HG02973 (cell line): ENCODE data around the gene WSCD1.

ENCODE experiments used
- ATAC-seq: cut with Tn5 transposase; IDR thresholded peaks from one replicate; pipeline ENCODE4 v1.9.1; 2021; ENCODE audit warnings: moderate library complexity; ENCODE audit not compliant: unreplicated experiment

The WSCD1 gene

DNA sequence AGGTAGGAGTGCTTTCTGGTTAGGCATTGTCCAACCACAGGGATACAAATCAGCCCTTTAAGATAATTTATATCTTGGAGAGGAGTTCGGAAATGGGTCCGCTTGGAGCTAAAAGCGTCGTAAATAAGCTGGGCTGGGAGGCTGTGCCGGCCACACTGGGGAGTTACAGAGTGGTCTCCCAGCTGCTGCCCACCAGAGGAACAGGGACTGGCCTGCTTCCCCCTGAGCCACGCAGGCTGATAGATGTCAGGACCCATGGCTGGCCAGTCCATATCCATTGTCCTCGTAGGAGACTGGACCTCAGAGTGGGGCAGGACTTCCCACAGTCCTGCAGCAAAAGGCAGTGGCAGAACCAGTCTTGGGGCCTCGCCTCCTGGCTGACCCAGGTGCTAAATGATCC is 12.6 kb upstream of the WSCD1 start:
- ATAC-seq: no peak

DNA sequence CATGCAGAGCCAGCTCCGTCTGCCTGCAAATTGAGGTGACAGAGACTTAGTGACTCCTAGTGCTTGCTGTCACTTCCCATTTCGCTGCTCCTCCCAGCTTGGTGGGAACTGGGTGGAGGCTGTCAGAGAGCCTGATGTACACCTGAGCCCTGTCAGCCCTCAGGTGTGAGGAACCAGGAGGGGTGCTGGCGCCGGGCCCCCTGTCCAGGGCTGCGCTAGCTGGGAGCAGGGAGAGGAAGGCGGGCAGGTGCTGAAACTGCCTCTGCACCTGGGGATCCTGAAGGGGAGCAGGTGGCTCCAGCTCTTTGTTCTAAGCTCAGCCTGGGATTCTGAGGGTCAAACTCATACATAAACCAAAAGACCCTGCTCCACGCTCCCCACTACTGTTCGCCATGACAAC is 10.8 kb upstream of the WSCD1 start:
- ATAC-seq: no peak

DNA sequence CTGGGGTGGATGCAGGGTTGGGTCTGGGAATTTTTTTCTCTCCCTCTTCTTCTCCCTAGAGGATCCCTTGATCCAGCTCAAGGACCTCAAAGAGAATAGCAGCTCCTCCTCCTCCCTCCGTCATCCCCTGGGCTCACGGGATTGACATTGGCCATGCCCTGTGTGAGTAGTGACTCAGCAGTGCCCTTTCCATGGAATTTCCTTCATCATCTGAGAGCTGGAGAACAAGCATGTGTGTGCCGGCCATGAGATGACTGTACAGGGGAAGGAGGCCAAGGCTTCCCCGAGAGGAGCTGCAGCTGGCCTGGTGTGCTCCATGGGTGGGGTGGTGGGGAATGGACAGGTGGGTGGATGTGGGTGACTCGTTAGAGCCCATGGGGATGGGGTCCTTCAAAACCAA is 8.9 kb upstream of the WSCD1 start:
- no peak for ATAC-seq

DNA sequence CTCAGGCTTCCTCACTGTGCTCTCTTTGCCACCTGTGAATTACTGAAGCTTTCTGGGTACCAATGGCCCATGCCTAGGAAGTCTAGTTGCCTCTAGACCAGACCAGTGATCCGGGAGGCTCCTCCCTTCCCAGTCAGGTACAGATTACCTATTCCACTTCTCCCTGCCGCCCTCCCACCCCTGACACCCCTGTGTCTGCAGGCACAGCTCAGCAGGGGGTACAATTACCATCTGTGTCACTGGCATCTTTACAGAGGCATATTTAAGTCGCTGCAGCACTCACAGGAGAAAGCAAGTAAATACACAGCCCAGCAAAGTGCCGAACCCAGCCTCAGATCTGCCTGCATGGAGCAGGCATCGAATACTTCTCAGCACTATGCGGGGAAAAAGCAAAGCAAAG is 5.3 kb upstream of the WSCD1 start:
- ATAC-seq: no peak

DNA sequence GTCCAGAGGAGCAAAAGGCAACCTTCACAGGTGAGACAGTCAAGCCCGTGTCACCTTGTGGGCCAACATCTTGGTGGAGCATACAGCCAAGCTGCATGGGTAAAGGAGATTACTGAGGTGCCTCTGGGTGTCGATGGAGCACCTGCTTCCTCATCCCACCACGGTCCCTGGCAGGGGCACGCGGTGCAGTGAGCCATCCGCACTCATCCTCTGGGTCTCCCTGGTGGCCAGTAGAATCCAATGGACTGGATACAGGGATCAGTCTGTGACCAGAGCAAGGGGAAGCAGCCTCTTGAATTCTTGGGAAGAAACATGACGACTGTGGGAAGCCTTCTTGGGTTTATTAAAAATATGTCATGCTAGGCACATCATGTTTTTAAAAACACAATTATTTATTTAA is 4.8 kb upstream of the WSCD1 start:
- ATAC-seq: no peak

DNA sequence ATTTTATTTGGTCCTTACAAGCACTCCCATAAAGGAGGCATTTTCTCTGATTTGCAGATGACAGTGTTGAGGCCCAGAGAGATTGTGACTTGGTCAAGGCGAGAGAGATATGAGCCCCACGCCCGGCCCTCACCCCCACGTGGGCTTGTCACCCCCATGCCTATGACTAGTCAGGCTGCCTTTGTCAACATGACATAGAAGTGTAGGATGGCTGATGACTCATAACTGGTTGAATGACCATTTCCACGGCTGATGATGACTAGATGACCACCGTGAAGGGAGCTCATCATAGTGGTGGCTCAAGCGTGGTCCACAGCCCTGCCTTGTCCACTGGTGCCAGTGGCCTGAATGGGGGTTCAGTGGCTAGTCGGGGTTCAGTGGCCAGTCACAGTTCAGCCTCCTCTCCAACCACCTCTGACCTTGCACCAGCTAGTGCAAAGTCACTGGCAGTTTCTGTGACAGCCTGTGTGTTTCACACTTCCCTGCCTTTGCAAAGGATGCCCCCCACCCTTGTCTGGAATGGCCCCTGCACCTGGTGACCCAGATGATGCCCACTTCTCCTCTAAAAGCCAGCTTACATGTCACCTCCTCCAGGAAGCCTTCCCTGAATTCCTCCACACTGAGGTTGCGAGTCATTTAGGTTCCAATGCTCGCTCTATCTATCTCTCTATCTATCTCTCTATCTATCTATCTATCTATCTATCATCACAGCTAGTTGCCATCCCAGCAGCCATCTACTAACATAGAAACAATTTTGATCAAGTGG is 3.8 kb upstream of the WSCD1 start:
- ATAC-seq: no peak

DNA sequence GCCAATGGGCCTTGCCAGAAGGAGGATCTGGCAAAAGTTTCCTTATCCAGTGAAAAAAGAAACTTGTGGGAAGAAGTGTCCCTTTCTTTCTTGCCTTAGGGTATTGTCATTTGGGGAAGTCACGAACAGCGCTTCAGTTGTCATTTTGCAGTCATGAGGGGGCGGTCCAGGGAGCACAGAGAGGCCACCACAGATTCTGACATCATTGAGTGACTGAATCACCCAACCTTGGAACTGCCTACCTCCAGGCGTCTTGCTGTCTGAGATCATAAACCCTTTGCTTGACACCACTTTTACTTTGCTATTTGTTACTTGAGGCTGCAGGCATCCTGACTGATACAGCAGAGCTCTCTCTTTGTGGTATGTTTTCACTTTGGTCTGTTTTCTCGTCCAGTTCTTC is 3.1 kb upstream of the WSCD1 start:
- ATAC-seq: no peak

DNA sequence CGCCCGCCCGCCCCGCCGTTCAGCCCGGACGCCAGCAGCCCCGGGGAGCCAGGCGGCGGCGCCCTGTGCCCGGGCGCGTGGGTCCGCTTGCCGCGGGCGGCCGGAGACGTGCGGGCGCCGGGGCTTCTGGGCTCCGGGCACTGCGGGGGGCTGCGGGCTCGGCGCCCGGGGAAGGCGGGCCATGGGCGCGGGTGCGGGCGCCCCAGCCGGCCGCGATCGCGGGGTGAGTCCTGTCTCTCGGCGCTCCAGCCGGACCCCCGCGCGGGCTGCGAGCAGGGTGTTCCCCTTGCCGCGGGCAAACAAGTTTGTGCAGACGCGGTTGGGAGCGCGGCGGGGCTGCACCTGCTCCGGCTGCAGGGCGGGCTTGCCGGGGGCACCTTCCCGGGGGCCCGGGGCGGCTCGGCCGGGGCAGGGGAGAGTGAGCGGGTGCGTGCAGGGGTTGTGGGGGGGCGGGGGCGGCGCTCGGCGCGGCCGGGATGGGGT is 292 bp downstream of the WSCD1 start:
- no peak for ATAC-seq

DNA sequence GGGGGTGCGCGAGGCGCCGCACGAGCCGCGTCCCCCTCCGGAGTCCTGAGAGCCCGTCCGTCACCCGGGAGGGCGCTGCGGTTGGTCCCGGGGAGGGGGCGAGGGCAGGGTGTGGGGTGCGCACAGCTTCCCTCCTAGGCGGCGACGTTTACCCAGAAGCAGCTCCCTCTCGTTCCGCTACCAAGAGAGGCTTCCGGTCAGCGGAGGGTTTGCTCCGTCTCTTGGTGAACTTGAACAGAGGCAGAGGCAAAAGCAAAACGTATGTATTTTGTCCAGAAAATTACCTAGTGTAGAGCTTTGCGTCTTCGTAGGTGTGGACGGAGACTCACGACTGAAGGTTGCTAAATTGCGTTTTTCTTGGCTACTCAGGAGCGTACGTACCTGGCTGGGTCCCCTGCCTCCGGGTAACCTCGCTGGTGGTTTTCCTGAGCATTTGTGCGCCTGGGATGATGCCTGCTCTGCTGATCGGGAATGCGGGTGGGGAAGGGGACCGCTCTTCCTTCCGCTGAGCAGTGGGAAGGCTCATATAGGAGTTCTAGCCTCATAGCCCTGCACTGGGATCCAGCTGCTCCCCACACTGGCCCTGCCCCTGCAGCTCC is 833 bp downstream of the WSCD1 start:
- ATAC-seq: no peak

DNA sequence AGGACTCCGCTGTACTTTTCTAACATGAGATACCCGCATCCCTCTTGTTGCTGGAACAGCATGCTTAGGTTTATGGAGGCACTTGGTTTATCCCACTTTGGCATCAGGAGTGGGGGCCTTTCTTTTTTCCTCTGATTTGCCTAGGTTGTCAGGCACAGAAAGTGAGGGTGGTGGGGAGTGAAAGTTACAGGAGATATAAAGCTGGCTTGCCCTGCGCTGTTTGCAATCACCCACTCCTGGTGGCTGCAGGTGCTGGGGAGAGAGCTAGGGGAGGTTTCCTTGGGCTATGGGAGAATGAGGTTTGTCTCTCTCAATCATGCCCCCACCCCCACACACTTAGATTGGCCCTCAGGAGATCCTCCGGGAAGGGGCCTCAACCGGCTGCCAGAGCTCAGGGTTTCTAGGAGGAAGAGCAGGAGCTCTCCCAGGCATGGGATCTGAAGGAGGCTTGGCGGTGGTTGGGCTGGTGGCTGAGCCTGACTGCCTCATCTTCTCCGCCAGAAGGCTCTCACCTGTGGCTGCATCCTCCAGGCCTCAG is 1.4 kb downstream of the WSCD1 start:
- ATAC-seq: no peak

DNA sequence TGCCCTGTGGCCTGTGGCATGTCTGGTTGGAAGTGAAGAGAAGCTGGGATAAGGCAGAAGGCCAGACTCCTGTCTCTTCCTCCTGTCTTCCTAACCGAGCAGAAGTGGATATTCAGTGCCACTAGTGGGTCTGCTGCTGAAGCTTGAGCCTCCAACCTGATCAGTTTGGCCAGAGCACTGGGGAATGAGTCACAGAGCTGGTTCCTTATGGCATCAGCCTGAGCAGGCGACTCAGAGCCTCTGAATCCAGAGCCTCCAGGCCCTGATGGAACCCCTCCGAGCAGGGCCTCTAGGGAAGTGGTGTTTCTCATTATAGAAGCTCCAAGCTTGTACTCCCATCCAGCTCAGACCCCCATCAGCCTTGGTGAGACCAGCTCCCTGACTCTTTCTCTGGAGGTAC is 2.0 kb downstream of the WSCD1 start:
- ATAC-seq: no peak

DNA sequence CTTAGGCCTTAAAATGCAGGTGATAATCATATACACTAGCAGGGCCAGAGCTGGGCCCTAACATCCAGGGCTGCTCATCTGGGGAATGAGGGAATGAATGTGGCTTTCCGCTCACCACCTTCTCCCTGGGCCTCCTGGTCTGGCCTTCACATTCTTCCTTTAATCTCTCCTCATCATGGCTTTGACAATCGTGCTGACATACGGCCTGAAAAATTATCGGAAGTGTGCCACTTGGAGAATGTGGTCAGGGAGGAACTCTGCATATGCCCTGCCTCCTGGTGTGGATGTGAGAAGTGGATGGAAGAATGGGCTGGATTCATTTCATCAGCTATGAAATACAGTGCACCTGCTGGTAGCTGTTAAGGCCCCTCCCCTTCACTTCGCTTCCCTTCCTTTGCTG is 2.4 kb downstream of the WSCD1 start:
- ATAC-seq: no peak

DNA sequence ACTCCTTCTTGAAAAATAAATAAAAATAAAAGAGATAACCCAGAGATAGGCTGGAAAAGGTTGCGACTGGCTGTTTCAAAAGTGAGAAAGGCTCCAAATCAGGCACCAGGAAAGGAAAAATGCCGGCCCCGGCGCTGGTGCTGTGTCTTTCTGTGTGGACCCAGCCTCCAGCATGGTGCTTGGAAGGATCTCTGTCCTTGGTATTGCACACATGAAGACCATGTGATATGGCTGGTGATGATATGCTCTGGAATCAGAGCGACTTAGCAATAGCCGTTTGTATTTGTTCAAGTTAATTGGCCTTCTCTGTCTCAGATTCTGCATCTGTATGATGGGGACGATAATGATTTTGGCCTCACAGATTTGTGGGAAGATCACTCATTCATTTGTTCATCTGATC is 3.4 kb downstream of the WSCD1 start:
- no peak for ATAC-seq

DNA sequence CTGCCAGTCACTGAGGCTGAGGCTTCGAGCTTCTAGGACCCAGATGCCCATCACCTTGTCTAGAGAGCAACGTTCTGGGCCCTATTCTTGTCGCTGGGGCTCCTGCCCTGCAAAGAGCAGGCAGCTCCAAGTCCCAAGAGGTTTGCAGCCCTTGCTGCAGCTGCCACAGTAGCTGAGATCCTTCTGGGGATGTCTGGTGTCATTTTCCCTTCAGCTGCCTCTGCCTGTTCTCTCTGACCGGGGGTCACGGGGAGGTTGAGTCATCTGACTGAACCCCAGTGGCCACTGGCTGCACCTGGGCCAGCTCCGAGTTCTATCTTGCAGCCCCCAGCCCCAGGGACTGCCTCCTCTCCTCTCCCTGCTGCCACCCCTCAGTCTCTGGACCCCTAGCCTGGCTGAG is 4.9 kb downstream of the WSCD1 start:
- no peak for ATAC-seq

DNA sequence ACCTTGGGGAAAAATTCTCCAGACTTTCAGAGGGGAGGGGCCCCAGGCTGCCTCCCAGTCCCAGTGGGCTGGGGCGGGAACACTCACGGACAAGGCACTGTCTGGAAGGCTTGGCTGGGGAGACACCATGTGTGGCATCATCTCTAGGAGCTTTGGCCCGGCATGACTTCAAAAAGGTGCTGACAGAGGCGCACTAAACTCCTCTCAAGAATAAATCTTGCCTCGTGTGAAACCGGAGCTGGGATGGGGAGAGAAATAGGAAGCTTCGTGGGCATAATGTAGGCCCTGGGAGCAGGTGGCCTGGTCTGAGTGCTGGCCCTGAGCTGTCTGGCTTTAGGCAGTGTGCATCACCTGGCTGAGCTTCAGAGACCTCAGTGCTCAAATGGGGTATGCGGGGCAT is 5.7 kb downstream of the WSCD1 start:
- ATAC-seq: no peak

DNA sequence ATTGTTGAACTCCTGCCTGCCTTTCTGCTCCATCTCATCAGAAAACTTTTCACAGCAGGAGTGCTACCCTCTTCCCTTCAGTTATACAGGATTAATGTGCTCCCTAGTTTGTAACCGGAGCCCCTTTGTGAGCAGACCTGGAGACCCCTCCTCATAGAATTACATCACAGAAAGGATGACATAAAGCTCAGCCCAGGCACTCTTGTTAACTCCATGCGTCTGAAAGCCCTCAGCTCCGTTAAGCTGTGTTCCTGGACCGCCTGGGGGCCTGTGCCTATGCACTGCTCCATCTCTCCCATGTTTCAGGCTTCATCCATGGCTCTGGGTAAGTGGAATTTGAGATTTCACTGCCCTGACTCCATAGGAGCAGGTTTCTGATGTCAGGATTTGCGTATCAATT is 7.6 kb downstream of the WSCD1 start:
- ATAC-seq: no peak

DNA sequence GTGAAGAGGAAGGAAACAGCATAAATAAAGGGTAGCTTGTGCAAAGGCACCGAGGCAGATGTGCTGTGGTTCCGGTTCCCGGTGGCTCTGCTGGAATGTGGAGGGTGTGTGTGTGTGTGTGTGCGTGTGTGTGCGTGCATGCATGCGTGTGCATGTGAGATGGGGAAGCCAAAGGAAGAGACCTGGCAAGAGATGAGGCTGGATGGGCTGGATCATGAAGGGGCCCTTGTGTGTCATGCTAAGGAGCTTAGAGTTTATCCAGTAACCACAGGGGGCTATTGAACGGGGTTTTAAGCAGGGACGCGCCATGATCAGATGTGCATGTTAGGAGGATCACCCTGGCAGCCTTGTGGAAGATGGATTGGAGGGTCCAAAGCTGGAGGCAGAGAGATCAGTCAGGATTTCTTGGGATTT is 8.3 kb downstream of the WSCD1 start:
- no peak for ATAC-seq

DNA sequence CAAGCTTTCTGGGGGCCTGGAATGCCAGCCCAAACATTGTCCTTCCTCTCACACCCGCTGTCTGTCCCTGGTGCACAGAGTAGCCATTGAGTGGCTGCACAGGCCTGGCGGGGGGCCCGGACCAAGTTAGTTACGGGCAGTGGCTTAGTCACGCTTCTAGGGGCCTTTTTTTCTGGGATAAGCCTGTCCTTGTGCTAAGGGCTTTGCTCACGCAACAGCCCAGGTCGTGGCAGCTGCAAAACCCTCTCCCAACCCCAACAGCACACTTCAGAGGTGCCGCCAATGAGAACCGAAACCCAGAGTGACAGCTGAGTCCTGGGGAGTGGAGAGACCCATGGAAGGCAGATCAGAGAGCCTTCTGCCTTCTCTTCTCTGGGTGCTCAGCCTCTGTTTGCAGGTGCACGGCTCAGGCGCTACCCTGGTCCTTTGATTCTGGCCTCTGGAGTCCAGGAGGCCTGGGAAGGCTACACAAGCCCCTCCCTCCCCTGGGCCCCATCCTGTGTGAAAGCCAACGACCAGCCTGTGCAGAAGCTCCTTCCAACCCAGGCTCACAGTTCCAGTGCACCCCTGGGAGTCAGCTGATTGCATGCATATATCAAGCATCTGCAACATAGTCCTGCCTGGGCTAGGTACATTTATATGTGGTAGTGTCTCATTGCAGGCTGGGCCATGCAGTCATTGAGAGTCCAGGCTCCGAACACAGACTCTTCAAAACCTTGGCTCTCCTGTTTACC is 9.1 kb downstream of the WSCD1 start:
- ATAC-seq: no peak

DNA sequence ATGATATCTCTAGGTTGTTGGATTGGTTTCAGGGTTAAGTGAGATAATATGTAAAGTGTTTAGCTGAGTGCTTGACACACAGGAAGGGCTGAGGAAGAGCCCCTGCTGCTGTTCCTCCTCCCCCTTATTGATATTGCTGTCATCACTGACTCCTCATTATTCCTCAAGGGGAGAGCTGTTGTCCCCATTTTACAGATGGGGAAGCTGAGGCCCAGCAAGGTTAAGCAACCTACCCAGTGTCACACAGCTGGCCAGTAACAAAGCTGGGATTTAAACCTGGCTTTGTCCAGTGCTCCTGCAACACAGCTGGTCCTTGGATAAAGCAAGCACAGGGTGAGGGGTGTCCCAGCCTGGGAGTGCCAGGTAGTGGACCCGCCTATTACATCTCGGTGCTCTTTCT is 9.8 kb downstream of the WSCD1 start:
- ATAC-seq: no peak

DNA sequence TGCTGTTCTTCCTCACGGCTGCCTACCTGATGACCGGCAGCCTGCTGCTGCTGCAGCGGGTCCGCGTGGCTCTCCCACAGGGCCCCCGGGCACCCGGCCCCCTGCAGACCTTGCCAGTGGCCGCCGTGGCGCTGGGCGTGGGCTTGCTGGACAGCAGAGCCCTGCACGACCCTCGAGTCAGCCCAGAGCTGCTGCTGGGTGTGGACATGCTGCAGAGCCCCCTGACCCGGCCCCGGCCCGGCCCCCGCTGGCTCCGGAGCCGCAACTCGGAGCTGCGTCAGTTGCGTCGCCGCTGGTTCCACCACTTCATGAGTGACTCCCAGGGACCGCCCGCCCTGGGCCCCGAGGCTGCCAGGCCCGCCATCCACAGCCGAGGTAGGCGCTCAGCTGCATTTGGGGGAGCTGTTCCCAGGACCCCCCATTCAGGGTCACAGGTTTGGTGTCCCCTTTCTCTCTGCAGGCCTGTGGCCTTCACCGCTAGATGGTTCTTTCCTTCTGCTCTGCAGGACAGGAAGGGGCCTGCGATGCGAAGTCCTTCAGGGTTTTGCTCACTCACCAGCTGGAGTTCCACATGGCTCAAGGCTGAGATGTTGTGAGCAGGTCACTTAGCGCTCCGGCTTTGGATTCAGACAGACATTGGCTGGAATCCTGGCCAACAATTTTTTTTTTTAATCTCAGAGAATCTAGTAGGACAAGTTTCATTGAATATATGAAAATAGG is 10.7 kb downstream of the WSCD1 start:
- no peak for ATAC-seq

DNA sequence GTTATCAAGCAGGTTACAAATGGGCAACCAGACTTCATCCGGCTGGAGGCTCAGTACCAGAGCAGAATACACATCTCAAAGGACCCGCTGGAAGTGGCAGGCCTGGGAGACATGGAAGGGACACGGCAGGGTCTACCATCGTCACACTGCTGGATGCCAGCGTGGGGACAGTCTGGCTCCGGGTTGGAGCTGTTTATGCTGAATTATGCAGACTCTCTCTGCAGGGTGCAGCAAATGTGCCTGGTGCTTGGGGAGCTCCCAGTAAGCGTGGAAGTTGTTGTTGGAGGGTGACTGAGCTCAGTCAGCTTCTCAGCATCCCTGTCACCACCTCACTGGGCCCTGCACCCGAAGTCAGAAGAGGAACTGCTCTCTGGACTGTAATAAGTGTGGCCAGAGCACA is 12.2 kb downstream of the WSCD1 start:
- ATAC-seq: no peak
